H1 (cell line): Measurements from ENCODE around the gene KNCN. TPM values are rescaled to one million over a fixed set of nuclear protein-coding genes. Genes with fewer than 3 reads are reported as not detected.

Source experiments
- CTCF ChIA-PET: fragments of 300-600 bp; sonication (Branson Sonifier 250); formaldehyde crosslinking; loops from one replicate; lab custom pipeline; 2021; ENCODE audit not compliant: partially characterized antibody; lab: Charles Lee
- POLR2A ChIA-PET: fragments of 300-600 bp; sonication (Branson Sonifier 250); formaldehyde crosslinking; loops from one replicate; lab custom pipeline; 2021; ENCODE audit warnings: inconsistent platforms; ENCODE audit not compliant: partially characterized antibody; lab: Charles Lee
- DNase-seq, 2 experiments: peaks; one replicate each; pipeline versions ENCODE4 v3.0.0 to v3.0.0-alpha.2; 2010 to 2022; ENCODE audit warnings: low spot score in 2 of 2, low read depth in 1 of 2, mixed read lengths in 1 of 2
- FAIRE-seq: peaks from 2 replicates; lab custom pipeline; 2011; peaks lifted over from hg19 to GRCh38; lab: Jason Lieb, UNC
- H2AFZ ChIP-seq: 2 replicates; pipeline ENCODE4 v1.8.1; 2012; ENCODE audit warnings: low read length, inconsistent platforms
- H2AK5ac ChIP-seq: 2 replicates; pipeline ENCODE4 v1.6.1; 2013; ENCODE audit warnings: low read depth, low read length
- H2BK120ac ChIP-seq: replicated peaks from 2 replicates; pipeline ENCODE3; 2013; ENCODE audit warnings: low read depth, low read length, inconsistent platforms
- H2BK12ac ChIP-seq: 2 replicates; pipeline ENCODE4 v1.6.1; 2013; ENCODE audit warnings: low read depth, low read length
- H2BK15ac ChIP-seq: 2 replicates; pipeline ENCODE4 v1.6.1; 2013; ENCODE audit warnings: low read length
- H2BK20ac ChIP-seq: 2 replicates; pipeline ENCODE4 v1.6.1; 2013; ENCODE audit warnings: low read length
- H2BK5ac ChIP-seq: 2 replicates; pipeline ENCODE4 v1.6.1; 2013; ENCODE audit warnings: low read depth, low read length
- H3K14ac ChIP-seq: 2 replicates; pipeline ENCODE4 v1.6.1; 2013; ENCODE audit warnings: inconsistent platforms; ENCODE audit not compliant: insufficient read length
- H3K18ac ChIP-seq: 2 replicates; pipeline ENCODE4 v1.6.1; 2013; ENCODE audit warnings: low read length; ENCODE audit errors: extremely low read depth
- H3K23ac ChIP-seq: 2 replicates; pipeline ENCODE4 v1.6.1; 2013; ENCODE audit warnings: inconsistent platforms; ENCODE audit not compliant: insufficient read length
- H3K23me2 ChIP-seq: 2 replicates; pipeline ENCODE4 v1.6.1; 2013; ENCODE audit warnings: low read depth, low read length
- H3K27ac ChIP-seq: 2 replicates; pipeline ENCODE4 v1.6.1; 2011; ENCODE audit warnings: low read depth, low read length, inconsistent platforms
- H3K27me3 ChIP-seq, 4 experiments: replicated peaks in 1 of 4; 1 replicate in 1 of 4; 2 replicates in 3 of 4; pipeline versions ENCODE4 v1.6.1 to v1.8.1; 2011 to 2013; ENCODE audit warnings: low read length in 3 of 4, mild to moderate bottlenecking in 3 of 4, inconsistent platforms in 2 of 4, mixed read lengths in 2 of 4, moderate library complexity in 1 of 4; ENCODE audit not compliant: control insufficient read depth in 3 of 4, insufficient read depth in 3 of 4; ENCODE audit errors: extremely low read depth in 1 of 4
- H3K36me3 ChIP-seq, 4 experiments: 2 replicates each; pipeline versions ENCODE4 v1.6.1 to v1.8.1; 2011 to 2013; ENCODE audit warnings: mild to moderate bottlenecking in 4 of 4, low read length in 3 of 4, moderate library complexity in 2 of 4, control low read depth in 1 of 4, inconsistent platforms in 1 of 4; ENCODE audit not compliant: insufficient read depth in 4 of 4, control insufficient read depth in 2 of 4
- H3K4ac ChIP-seq: replicated peaks from 2 replicates; pipeline ENCODE3; 2013; ENCODE audit warnings: low read length, low read depth, mixed read lengths, inconsistent platforms; ENCODE audit not compliant: insufficient read length
- H3K4me1 ChIP-seq, 4 experiments: replicated peaks in 1 of 4; 1 replicate in 1 of 4; 2 replicates in 3 of 4; pipeline versions ENCODE4 v1.6.1 to v1.8.1; 2011 to 2013; ENCODE audit warnings: low read length in 3 of 4, inconsistent platforms in 2 of 4, mixed read lengths in 1 of 4; ENCODE audit not compliant: insufficient read depth in 4 of 4, control insufficient read depth in 3 of 4
- H3K4me2 ChIP-seq, 2 experiments: 2 replicates each; pipeline versions ENCODE4 v1.6.1 to v1.8.1; 2011 to 2013; ENCODE audit warnings: low read depth in 2 of 2, low read length in 2 of 2, control low read depth in 1 of 2, inconsistent platforms in 1 of 2, mild to moderate bottlenecking in 1 of 2; ENCODE audit not compliant: insufficient read depth in 1 of 2
- H3K4me3 ChIP-seq, 4 experiments: fragments of 200-600, 300-600 bp in 1 of 4; sonication (generic), shearing (Covaris generic), sonication (Bioruptor Twin) in 1 of 4; 2 replicates each; pipeline versions ENCODE4 v1.5.1 to v1.8.1; 2011 to 2016; ENCODE audit warnings: low read length in 4 of 4, low read depth in 3 of 4, control low read depth in 2 of 4, inconsistent platforms in 2 of 4, mild to moderate bottlenecking in 2 of 4, mixed read lengths in 1 of 4, moderate library complexity in 1 of 4; ENCODE audit not compliant: insufficient read depth in 2 of 4; ENCODE audit errors: extremely low read depth in 1 of 4
- H3K56ac ChIP-seq: replicated peaks from 2 replicates; pipeline ENCODE3; 2013; ENCODE audit warnings: low read depth, mild to moderate bottlenecking, mixed read lengths, low read length, inconsistent platforms; ENCODE audit not compliant: insufficient read length
- H3K79me1 ChIP-seq: 2 replicates; pipeline ENCODE4 v1.6.1; 2013; ENCODE audit warnings: low read depth, low read length, control low read depth
- H3K79me2 ChIP-seq, 2 experiments: 2 replicates each; pipeline versions ENCODE4 v1.6.1 to v1.8.1; 2012 to 2013; ENCODE audit warnings: low read length in 2 of 2, mild to moderate bottlenecking in 2 of 2, inconsistent platforms in 1 of 2; ENCODE audit not compliant: insufficient read depth in 2 of 2, control insufficient read depth in 1 of 2
- H3K9ac ChIP-seq, 4 experiments: replicated peaks in 1 of 4; 1 replicate in 1 of 4; 2 replicates in 3 of 4; pipeline versions ENCODE4 v1.6.1 to v1.8.1; 2011 to 2013; ENCODE audit warnings: low read depth in 3 of 4, low read length in 3 of 4, control low read depth in 2 of 4, mild to moderate bottlenecking in 2 of 4, moderate library complexity in 2 of 4, inconsistent platforms in 1 of 4; ENCODE audit errors: extremely low read depth in 1 of 4
- H3K9me3 ChIP-seq, 2 experiments: 2 replicates each; pipeline versions ENCODE4 v1.6.1 to v1.8.1; 2012 to 2013; ENCODE audit warnings: mild to moderate bottlenecking in 2 of 2, moderate library complexity in 2 of 2, control low read depth in 1 of 2, inconsistent platforms in 1 of 2, low read depth in 1 of 2, low read length in 1 of 2, mixed read lengths in 1 of 2; ENCODE audit not compliant: insufficient read depth in 2 of 2
- H4K20me1 ChIP-seq, 2 experiments: replicated peaks in 1 of 2; 2 replicates each; pipeline versions ENCODE3 to v1.8.1; 2011 to 2013; ENCODE audit warnings: inconsistent platforms in 2 of 2, low read length in 2 of 2, mild to moderate bottlenecking in 1 of 2; ENCODE audit not compliant: insufficient read depth in 2 of 2, control insufficient read depth in 1 of 2
- H4K5ac ChIP-seq: 2 replicates; pipeline ENCODE4 v1.6.1; 2013; ENCODE audit warnings: low read length, low read depth, mixed read lengths, inconsistent platforms; ENCODE audit not compliant: insufficient read length
- H4K8ac ChIP-seq: 2 replicates; pipeline ENCODE4 v1.8.0; 2013; ENCODE audit warnings: mild to moderate bottlenecking, moderate library complexity, low read length, inconsistent platforms; ENCODE audit not compliant: insufficient read depth; ENCODE audit errors: extremely low read depth
- H4K91ac ChIP-seq: replicated peaks from 2 replicates; pipeline ENCODE3; 2013; ENCODE audit warnings: low read length, mixed read lengths, inconsistent platforms; ENCODE audit not compliant: insufficient read length
- BACH1 ChIP-seq: IDR thresholded peaks from 2 replicates; pipeline ENCODE4 v1.6.1; 2012; ENCODE audit warnings: low read length, improper control_type of control experiment
- CBX5 ChIP-seq: fragments of 300-800, 300-1000 bp; sonication (generic); IDR thresholded peaks from 2 replicates; pipeline ENCODE4 v1.7.1; 2016; ENCODE audit warnings: antibody characterized with exemption, low read length, low read depth
- CHD1 ChIP-seq: IDR thresholded peaks from 2 replicates; pipeline ENCODE4 v1.6.1; 2012; ENCODE audit warnings: low read depth, low read length, improper control_type of control experiment
- CHD2 ChIP-seq: IDR thresholded peaks from 2 replicates; pipeline ENCODE4 v1.6.1; 2012; ENCODE audit warnings: low read length, improper control_type of control experiment
- CTBP2 ChIP-seq: IDR thresholded peaks from 2 replicates; pipeline ENCODE4 v1.7.0; 2011; ENCODE audit warnings: borderline replicate concordance, mild to moderate bottlenecking, moderate library complexity, mixed read lengths, low read length; ENCODE audit not compliant: insufficient read depth, insufficient read length
- E2F6 ChIP-seq: IDR thresholded peaks from 2 replicates; pipeline ENCODE4 v1.6.1; 2012; ENCODE audit warnings: inconsistent platforms
- JUN ChIP-seq: IDR thresholded peaks from 2 replicates; pipeline ENCODE4 v1.6.1; 2011; ENCODE audit warnings: low read depth, mild to moderate bottlenecking, improper control_type of control experiment, low read length
- MAFK ChIP-seq: IDR thresholded peaks from 2 replicates; pipeline ENCODE4 v1.6.1; 2012; ENCODE audit warnings: low read depth, mild to moderate bottlenecking, improper control_type of control experiment, low read length
- RNF2 ChIP-seq: fragments of 200-900, 300-1000 bp; sonication (generic); IDR thresholded peaks from 2 replicates; pipeline ENCODE4 v1.7.1; 2016; ENCODE audit warnings: borderline replicate concordance, low read depth, mild to moderate bottlenecking, antibody characterized with exemption, low read length; ENCODE audit not compliant: poor library complexity, severe bottlenecking; ENCODE audit errors: missing control alignments
- SIN3A ChIP-seq, 2 experiments: IDR thresholded peaks in 1 of 2; conservative IDR thresholded peaks in 1 of 2; 2 replicates each; pipeline ENCODE4 v1.6.1; 2011 to 2012; ENCODE audit warnings: low read length in 2 of 2, improper control_type of control experiment in 1 of 2, low read depth in 1 of 2, mild to moderate bottlenecking in 1 of 2
- TBP ChIP-seq: IDR thresholded peaks from 2 replicates; pipeline ENCODE4 v1.6.1; 2011; ENCODE audit warnings: low read depth, low read length, improper control_type of control experiment
- TCF12 ChIP-seq: IDR thresholded peaks from 2 replicates; pipeline ENCODE4 v1.6.1; 2011; ENCODE audit warnings: low read depth, mild to moderate bottlenecking, low read length
- ZNF274 ChIP-seq: IDR thresholded peaks from 2 replicates; pipeline ENCODE4 v1.7.0; 2012; ENCODE audit warnings: low read length, borderline replicate concordance; ENCODE audit errors: extremely low read depth
- WGBS, 2 experiments: shearing (Covaris generic) in 1 of 2; methylation state at CpG; one replicate each; pipeline versions ENCODE4 v1.1.6 to v1.1.7; 2013 to 2015; ENCODE audit warnings: low lambda C conversion rate in 2 of 2, mixed read lengths in 2 of 2, inconsistent platforms in 1 of 2, low coverage in 1 of 2, missing lambda C conversion rate in 1 of 2; ENCODE audit not compliant: insufficient replicate concordance in 2 of 2, insufficient coverage in 1 of 2, insufficient read length in 1 of 2; ENCODE audit errors: extremely low coverage in 1 of 2, missing lambda C conversion rate in 1 of 2; 5-methylcytosine and 5-hydroxymethylcytosine counted together
- polyA plus RNA-seq, 7 experiments: library from polyadenylated mRNA; depleted of rRNA in 3 of 7; stranded (reverse) in 5 of 7; unstranded in 2 of 7; fragments of >200 nt in 5 of 7; fragments of 200-250 nt in 2 of 7; gene quantifications; 1 replicate in 5 of 7; 2 replicates in 1 of 7; 4 replicates in 1 of 7; pipeline versions ENCODE4 v1.2.1 to v1.2.3, GENCODE V29; 2011 to 2013; ENCODE audit warnings: missing spikeins in 2 of 7, mixed read lengths in 2 of 7
- total RNA-seq: library from RNA; stranded (reverse); fragmentation: NEBNext Ultra II Directional; extraction: Animal tissue kit (Norgen Biotek cat#: 25700); gene quantifications from 2 replicates; pipeline ENCODE4 v1.2.1, GENCODE V29; 2021

KNCN gene
- total and polyA plus RNA-seq, 2 of the 8 experiments (the other 6 are each of a cell fraction or from before 2014, with no cell fraction given): not detected

- Histone ChIP-seq H4K8ac (no peak overlapping the region), H2BK120ac (no peak overlapping the region), H3K4me1 (peaks cover 8 to 31% (median 26%) of the 10 kb centered on the region in 4 experiments), H2BK12ac (no peak overlapping the region), H3K4ac (no peak overlapping the region), H3K23me2 (peaks cover 3% of the 10 kb centered on the region; the same call in 1 of the 2 replicates), H3K79me1 (no peaks in the 10 kb centered on the region; the same call in 1 of the 2 replicates), H3K18ac (no peak overlapping the region), H3K23ac (no peak overlapping the region), H4K5ac (no peak overlapping the region), H3K56ac (peak overlapping the region; percentile 9), H2AK5ac (no peak overlapping the region), H3K9ac (no peak overlapping the region), H3K14ac (no peak overlapping the region), H2BK15ac (no peak overlapping the region), H4K91ac (no peak overlapping the region), H3K79me2 (no peaks in the 10 kb centered on the region), H3K4me2 (no peak overlapping the region), H3K9me3 (no peaks in the 10 kb centered on the region), H2AFZ (no peak overlapping the region), H4K20me1 (peaks cover 6 to 18% of the 10 kb centered on the region in 2 experiments), H2BK5ac (no peak overlapping the region), H3K27me3 (peaks cover 40 to 68% (median 62%) of the 10 kb centered on the region in 4 experiments), H3K36me3 (no peaks in the 10 kb centered on the region; a peak in 1 of 8 replicates), H3K27ac (no peak overlapping the region), H3K4me3 (no peak overlapping the region), H2BK20ac (no peak overlapping the region)
- POLR2A ChIA-PET: no interaction called here
- DNase-seq (no peak), FAIRE-seq (no peak)
- WGBS, 2 experiments: 91% methylated on average over 2 of the region's 2 CpGs; no CpG with 5 or more reads in 1 of the 2 experiments
- CTCF ChIA-PET: interaction anchor here (1.0 to 35.6 kb wide), 10 partner anchors 8 to 54 kb away, joined by 3 to 1068 read pairs (median 7); a partner anchor contains a TSS
- no peak for TF ChIP-seq ZNF274
- TF ChIP-seq CHD1: no peak
- TF ChIP-seq CTBP2: no peak
- TF ChIP-seq SIN3A (conservative IDR thresholded peaks at IDR 0.05 in 1 of 2, IDR thresholded peaks at IDR 0.05 in 1 of 2; ENCODE audit: low read depth in 1 of 2, low read length in 2 of 2): no peak
- no peak for TF ChIP-seq TBP
- no peak for TF ChIP-seq BACH1
- TF ChIP-seq TCF12: no peak
- no peak for TF ChIP-seq MAFK
- no peak for TF ChIP-seq RNF2
- no peak for TF ChIP-seq JUN
- TF ChIP-seq E2F6: no peak
- no peak for TF ChIP-seq CHD2
- no peak for TF ChIP-seq CBX5
Observed at GRCh38 chr1:46495778-46496177, 55.7 kb downstream of the KNCN start.
